Uterus (tissue), 4 donors: Measurements from ENCODE around the gene RPL7L1. TPM values are rescaled to one million over a fixed set of nuclear protein-coding genes. Genes with fewer than 3 reads are reported as not detected.
"Not testable (repeated sequence)": the region's sequence is repeated elsewhere in the genome, so short reads cannot be mapped to it uniquely, and the experiment has no call there.

Experiments
- DNase-seq, 2 donors: peaks; one replicate each; pipeline ENCODE4 v3.0.0-alpha.2; 2019 to 2020
- H3K27ac ChIP-seq, 2 donors: fragments of 200-600 bp; sonication (generic); 1 replicate in 1 of 2; 2 replicates in 1 of 2; pipeline ENCODE4 v1.5.1; 2016 to 2018
- H3K27me3 ChIP-seq, 2 donors: fragments of 200-600 bp; sonication (generic); one replicate each; pipeline ENCODE4 v1.5.1; 2018 to 2019; ENCODE audit warnings: control low read depth in 1 of 2
- H3K36me3 ChIP-seq, 2 donors: fragments of 200-600 bp; sonication (generic); one replicate each; pipeline ENCODE4 v1.5.1; 2019; ENCODE audit warnings: control low read depth in 1 of 2
- H3K4me1 ChIP-seq, 2 donors: fragments of 200-600 bp; sonication (generic); one replicate each; pipeline ENCODE4 v1.5.1; 2018 to 2019; ENCODE audit warnings: control low read depth in 1 of 2
- H3K4me3 ChIP-seq, 2 donors: fragments of 200-600 bp; sonication (generic); 1 replicate in 1 of 2; 2 replicates in 1 of 2; pipeline ENCODE4 v1.5.1; 2018 to 2019; ENCODE audit warnings: mild to moderate bottlenecking in 1 of 2
- H3K9me3 ChIP-seq, 2 donors: fragments of 200-600 bp; sonication (generic); one replicate each; pipeline ENCODE4 v1.5.1; 2019; ENCODE audit warnings: control low read depth in 1 of 2
- POLR2A ChIP-seq, 2 donors: fragments of 450-650 bp; IDR thresholded peaks; one replicate each; pipeline ENCODE4 v1.6.1; 2016; ENCODE audit warnings: antibody characterized with exemption in 2 of 2, mild to moderate bottlenecking in 1 of 2, moderate library complexity in 1 of 2
- intact Hi-C: fragments of 100-400 bp; cut with DNase I; formaldehyde crosslinking; loops from one replicate; pipeline ENCODE4 v1.15.1; 2023; ENCODE audit warnings: low total_unique reads
- total RNA-seq, 4 donors: library from RNA; depleted of rRNA in 3 of 4; stranded (reverse); fragments of >200 nt in 3 of 4; gene quantifications; one replicate each; pipeline versions ENCODE4 v1.1.0 to v1.2.4, GENCODE V29; 2014 to 2023
- TF ChIP-seq, protein P1 (sequence below), 4 experiments: fragments of 200-600 bp in 2 of 4; fragments of 450-650 bp in 2 of 4; sonication (generic) in 2 of 4; IDR thresholded peaks; one replicate each; pipeline ENCODE4 v1.5.1; 2016 to 2019; ENCODE audit warnings: antibody characterized with exemption in 4 of 4, mild to moderate bottlenecking in 2 of 4, moderate library complexity in 1 of 4
- donor health status: DM: yes; HTN: yes; CAD: no.

RPL7L1 gene
- total RNA-seq, 4 donors from 2014 or later: 62.9 to 123 (median 82.1) TPM

- DNase-seq: no peak
- H3K4me1 ChIP-seq: no peaks in the 10 kb centered on the region
- no peaks in the 10 kb centered on the region for H3K27me3 ChIP-seq
- H3K36me3 ChIP-seq: no peaks in the 10 kb centered on the region
- no peaks in the 10 kb centered on the region for H3K9me3 ChIP-seq
- no peak overlapping the region for H3K4me3 ChIP-seq
- intact Hi-C loops: no loop called here
- TF ChIP-seq, protein P1, sequence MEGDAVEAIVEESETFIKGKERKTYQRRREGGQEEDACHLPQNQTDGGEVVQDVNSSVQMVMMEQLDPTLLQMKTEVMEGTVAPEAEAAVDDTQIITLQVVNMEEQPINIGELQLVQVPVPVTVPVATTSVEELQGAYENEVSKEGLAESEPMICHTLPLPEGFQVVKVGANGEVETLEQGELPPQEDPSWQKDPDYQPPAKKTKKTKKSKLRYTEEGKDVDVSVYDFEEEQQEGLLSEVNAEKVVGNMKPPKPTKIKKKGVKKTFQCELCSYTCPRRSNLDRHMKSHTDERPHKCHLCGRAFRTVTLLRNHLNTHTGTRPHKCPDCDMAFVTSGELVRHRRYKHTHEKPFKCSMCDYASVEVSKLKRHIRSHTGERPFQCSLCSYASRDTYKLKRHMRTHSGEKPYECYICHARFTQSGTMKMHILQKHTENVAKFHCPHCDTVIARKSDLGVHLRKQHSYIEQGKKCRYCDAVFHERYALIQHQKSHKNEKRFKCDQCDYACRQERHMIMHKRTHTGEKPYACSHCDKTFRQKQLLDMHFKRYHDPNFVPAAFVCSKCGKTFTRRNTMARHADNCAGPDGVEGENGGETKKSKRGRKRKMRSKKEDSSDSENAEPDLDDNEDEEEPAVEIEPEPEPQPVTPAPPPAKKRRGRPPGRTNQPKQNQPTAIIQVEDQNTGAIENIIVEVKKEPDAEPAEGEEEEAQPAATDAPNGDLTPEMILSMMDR (IDR thresholded peaks at IDR 0.05): no peak
- TF ChIP-seq POLR2A (IDR thresholded peaks at IDR 0.05): no peak
- H3K27ac ChIP-seq: no peak overlapping the region
Observed at GRCh38 chr6:42870145-42870936, 9.1 kb upstream of the RPL7L1 start.

DNA sequence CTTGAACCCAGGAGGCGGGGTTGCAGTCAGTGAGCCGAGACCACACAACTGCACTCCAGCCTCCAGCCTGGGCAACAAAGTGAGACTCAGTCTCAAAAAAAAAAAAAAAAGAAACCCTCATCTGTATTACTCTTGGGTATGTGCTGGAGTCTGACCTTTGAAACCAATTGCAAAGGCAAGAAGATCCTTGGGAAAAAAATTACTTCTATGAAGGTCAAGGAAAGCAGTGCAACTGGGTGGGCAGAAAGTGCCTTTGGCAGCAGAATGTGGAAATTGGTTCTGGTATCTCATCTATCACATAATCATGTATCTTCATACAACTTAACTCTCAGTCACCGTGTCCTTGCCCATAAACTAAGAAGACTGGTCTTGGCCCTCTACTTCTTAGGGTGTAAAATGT lies 7.7 kb upstream of the RPL7L1 start:
- H3K27me3 ChIP-seq: no peaks in the 10 kb centered on the region
- no peak for DNase-seq
- intact Hi-C loops: no loop called here
- H3K27ac ChIP-seq: no peak overlapping the region
- TF ChIP-seq, protein P1 (IDR thresholded peaks at IDR 0.05): no peak
- no peak for TF ChIP-seq POLR2A (IDR thresholded peaks at IDR 0.05)
- no peaks in the 10 kb centered on the region for H3K4me1 ChIP-seq
- H3K4me3 ChIP-seq: no peak overlapping the region
- H3K9me3 ChIP-seq: no peaks in the 10 kb centered on the region
- no peaks in the 10 kb centered on the region for H3K36me3 ChIP-seq

DNA sequence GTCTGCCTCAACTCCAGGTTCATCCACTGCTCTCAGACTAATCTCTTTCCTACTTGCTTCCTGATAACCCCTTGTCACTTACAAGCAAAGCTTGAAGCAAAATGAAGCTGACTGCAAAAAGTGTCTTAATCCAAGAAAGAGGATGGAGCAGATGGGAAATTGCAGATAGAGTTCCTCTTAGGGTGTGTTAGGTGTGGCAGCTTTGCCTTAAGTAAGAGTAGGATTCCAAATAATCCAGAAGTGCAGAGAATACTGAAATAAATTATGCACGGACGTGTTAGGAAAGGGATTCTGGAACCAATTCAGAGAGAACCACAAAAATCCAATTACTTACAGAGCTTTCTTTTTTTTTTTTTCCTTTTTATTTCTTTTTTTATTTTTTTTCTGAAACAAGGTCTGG lies 6.1 kb upstream of the RPL7L1 start:
- no peak overlapping the region for H3K27ac ChIP-seq
- H3K27me3 ChIP-seq: no peaks in the 10 kb centered on the region
- TF ChIP-seq POLR2A (IDR thresholded peaks at IDR 0.05): no peak
- TF ChIP-seq, protein P1 (IDR thresholded peaks at IDR 0.05): no peak
- intact Hi-C loops: no loop called here
- no peaks in the 10 kb centered on the region for H3K9me3 ChIP-seq
- no peaks in the 10 kb centered on the region for H3K4me1 ChIP-seq
- H3K36me3 ChIP-seq: no peaks in the 10 kb centered on the region
- no peak for DNase-seq
- no peak overlapping the region for H3K4me3 ChIP-seq

DNA sequence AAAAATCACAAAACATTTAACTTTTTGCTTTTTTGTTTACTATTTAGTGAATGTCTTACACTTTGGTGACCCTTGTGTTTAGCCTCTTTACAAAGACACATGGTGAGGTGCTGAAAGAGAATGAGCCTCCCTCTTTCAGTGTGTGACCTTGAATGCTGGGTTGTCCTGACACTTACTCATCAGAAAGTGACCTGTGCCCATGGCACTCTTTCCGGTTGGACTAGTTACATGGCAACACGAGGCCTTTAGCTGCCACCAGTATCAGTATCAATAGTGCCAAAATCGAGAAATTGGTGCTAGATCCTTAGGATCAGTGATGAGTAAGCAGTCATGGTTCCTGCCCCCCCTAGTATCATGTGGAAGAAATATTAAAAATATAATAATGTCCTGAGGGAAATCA lies 1.7 kb upstream of the RPL7L1 start:
- H3K4me1 ChIP-seq: no peaks in the 10 kb centered on the region
- H3K27ac ChIP-seq: peak overlapping the region in 1 of 2 donors; percentile 4
- no peaks in the 10 kb centered on the region for H3K36me3 ChIP-seq
- no peak overlapping the region for H3K4me3 ChIP-seq
- intact Hi-C loops: no loop called here
- H3K9me3 ChIP-seq: no peaks in the 10 kb centered on the region
- TF ChIP-seq POLR2A (IDR thresholded peaks at IDR 0.05): no peak
- TF ChIP-seq, protein P1 (IDR thresholded peaks at IDR 0.05): no peak
- DNase-seq: no peak
- no peaks in the 10 kb centered on the region for H3K27me3 ChIP-seq

DNA sequence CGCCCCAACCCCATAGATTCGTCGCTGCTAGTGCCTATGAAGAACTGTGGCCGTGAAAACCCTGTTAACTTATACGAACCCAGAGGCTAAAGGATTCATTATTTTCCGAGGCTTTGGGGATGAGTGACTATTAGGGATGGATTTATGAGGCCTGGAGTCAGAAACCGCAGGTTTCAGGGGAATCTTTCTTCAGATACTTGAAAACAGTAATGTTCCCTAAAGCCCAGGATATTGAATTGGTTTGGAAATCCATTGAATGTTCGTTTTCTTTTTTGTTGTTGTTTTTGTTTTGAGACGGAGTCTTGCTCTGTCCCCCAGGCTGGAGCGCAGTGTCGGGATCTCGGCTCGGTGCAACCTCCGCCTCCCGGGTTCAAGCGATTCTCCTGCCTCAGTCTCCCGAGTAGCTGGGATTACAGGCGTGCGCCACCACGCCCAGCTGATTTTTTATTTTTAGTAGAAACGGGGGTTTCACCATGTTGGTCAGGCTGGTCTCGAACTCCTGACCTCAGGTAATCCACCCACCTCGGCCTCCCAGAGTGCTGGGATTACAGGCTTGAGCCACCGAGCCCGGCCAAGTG lies 913 bp downstream of the RPL7L1 start:
- H3K27me3 ChIP-seq, H3K36me3 ChIP-seq, H3K4me1 ChIP-seq, H3K9me3 ChIP-seq, intact Hi-C loops, DNase-seq: not testable (repeated sequence)
- peak overlapping the region; percentile 52 to 64 for H3K4me3 ChIP-seq
- peak overlapping the region; percentile 94 to 96 for H3K27ac ChIP-seq

GRCh38 chr6:42880871-42881270 lies 1.5 kb downstream of the RPL7L1 start:
- H3K4me1 ChIP-seq, H3K36me3 ChIP-seq, H3K9me3 ChIP-seq, H3K27me3 ChIP-seq, intact Hi-C loops, DNase-seq: not testable (repeated sequence)
- H3K4me3 ChIP-seq: peak overlapping the region; percentile 52 to 64
- peak overlapping the region; percentile 94 to 96 for H3K27ac ChIP-seq
